ENCODE results near the gene RNF187. TPM values are rescaled to one million over a fixed set of nuclear protein-coding genes. Genes with fewer than 3 reads are reported as not detected.

RNF187 gene
- total RNA-seq, 1 donor from 2014 or later: 129 TPM

DNA sequence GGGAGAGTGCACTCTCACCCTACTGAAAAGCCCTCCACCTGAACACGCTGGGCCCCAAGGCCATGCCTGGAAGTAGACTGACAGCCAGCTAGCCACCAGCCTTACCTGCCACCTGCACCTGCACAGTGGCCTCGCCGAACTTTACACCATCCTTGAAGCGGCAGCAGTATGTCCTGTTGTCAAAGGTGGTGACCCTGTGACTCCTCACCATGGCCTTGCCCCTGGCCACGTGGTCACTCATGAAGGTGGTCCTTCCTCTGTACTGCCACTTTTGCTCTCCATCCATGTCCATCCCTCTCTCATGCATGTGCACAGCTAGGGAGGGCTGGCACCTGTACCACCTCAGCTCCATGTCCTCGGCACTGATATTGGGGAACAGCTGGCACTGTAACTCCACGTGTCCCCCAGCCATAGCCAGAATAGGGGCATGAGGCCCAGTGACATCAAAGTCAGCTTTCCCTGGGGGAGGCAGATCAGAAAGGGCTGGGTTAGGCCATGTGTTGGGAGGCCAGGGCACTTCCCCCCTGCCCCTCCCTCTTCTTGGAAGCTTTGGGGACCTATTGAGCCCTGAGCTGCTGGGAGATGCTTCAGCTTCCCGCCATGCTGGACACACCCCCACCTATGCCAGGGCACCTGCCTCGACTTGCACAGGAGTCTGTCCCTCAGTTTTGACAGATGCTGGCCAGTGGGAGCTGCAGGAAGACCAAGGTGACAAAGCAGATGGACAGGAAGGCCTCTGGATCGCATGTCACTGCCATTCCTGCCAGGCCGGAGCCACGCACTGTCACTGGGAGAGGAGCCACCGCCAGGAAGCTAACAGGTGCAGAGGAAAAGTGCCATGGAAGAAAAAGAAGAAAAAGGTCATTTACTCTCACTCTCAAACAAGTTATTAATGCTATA is 24.6 kb downstream of the RNF187 start:
- TF ChIP-seq, protein P1, sequence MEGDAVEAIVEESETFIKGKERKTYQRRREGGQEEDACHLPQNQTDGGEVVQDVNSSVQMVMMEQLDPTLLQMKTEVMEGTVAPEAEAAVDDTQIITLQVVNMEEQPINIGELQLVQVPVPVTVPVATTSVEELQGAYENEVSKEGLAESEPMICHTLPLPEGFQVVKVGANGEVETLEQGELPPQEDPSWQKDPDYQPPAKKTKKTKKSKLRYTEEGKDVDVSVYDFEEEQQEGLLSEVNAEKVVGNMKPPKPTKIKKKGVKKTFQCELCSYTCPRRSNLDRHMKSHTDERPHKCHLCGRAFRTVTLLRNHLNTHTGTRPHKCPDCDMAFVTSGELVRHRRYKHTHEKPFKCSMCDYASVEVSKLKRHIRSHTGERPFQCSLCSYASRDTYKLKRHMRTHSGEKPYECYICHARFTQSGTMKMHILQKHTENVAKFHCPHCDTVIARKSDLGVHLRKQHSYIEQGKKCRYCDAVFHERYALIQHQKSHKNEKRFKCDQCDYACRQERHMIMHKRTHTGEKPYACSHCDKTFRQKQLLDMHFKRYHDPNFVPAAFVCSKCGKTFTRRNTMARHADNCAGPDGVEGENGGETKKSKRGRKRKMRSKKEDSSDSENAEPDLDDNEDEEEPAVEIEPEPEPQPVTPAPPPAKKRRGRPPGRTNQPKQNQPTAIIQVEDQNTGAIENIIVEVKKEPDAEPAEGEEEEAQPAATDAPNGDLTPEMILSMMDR (IDR thresholded peaks at IDR 0.05; ENCODE audit: insufficient read depth, low read depth, low read length): no peak
- TF ChIP-seq EZH2 (IDR thresholded peaks at IDR 0.05; ENCODE audit: insufficient read depth, low read length): no peak
- Histone ChIP-seq H3K27me3 (ENCODE audit: insufficient read depth, low read length) (peaks cover 14% of the 10 kb centered on the region), H3K4me2 (ENCODE audit: low read length) (no peak overlapping the region), H3K79me2 (ENCODE audit: insufficient read depth, low read length) (no peaks in the 10 kb centered on the region), H3K9me3 (ENCODE audit: insufficient read depth, low read depth, low read length) (peaks cover 8% of the 10 kb centered on the region), H3K9ac (ENCODE audit: low read length) (no peak overlapping the region), H3K27ac (ENCODE audit: low read depth, low read length) (no peak overlapping the region), H3K36me3 (ENCODE audit: insufficient read depth, low read length) (no peaks in the 10 kb centered on the region), H2AFZ (ENCODE audit: low read depth, low read length) (no peak overlapping the region), H3K4me1 (ENCODE audit: insufficient read depth, low read length) (no peaks in the 10 kb centered on the region), H4K20me1 (ENCODE audit: insufficient read depth, low read length) (no peaks in the 10 kb centered on the region), H3K4me3 (ENCODE audit: insufficient read depth, low read depth, low read length) (no peak overlapping the region)
- Mint-ChIP-seq H3K9me3 (ENCODE audit: unreplicated experiment) (peaks cover 9% of the 10 kb centered on the region), H3K27me3 (ENCODE audit: low read depth, unreplicated experiment) (peaks cover 87% of the 10 kb centered on the region), H3K4me1 (ENCODE audit: low read depth, unreplicated experiment) (peaks cover 2% of the 10 kb centered on the region), H3K36me3 (ENCODE audit: low read depth, unreplicated experiment) (no peaks in the 10 kb centered on the region), H3K27ac (ENCODE audit: unreplicated experiment) (no peak overlapping the region), H3K4me3 (ENCODE audit: unreplicated experiment) (peak overlapping the region; percentile 41)
- DNase-seq (ENCODE audit: low read depth): no peak
- FAIRE-seq: no peak

DNA sequence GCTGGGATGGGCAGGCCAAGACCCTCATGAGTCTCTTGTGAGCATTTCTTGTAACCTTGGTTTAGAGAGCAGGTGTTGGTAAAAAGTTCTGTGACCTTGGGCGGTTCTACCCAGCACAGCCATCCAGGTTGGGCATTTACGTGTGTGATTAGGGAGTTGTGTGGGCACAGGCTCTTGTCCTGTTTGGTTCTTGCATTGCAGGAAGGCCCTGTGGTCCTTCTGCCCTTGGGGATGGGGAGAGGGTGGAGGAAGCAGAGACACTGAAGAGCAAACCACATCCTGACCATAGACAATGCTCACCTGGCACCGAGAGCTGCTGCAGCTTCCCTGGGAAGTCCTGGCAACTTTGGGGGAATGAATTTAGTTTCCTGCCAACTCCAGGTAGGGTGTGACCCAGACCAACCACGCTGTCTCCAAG is 25.6 kb downstream of the RNF187 start:
- Mint-ChIP-seq H3K4me3 (ENCODE audit: unreplicated experiment) (no peak overlapping the region), H3K27me3 (ENCODE audit: low read depth, unreplicated experiment) (peaks cover 91% of the 10 kb centered on the region), H3K4me1 (ENCODE audit: low read depth, unreplicated experiment) (peaks cover 2% of the 10 kb centered on the region), H3K27ac (ENCODE audit: unreplicated experiment) (no peak overlapping the region), H3K36me3 (ENCODE audit: low read depth, unreplicated experiment) (no peaks in the 10 kb centered on the region), H3K9me3 (ENCODE audit: unreplicated experiment) (peaks cover 8% of the 10 kb centered on the region)
- H3K4me2 ChIP-seq (ENCODE audit: low read length): no peak overlapping the region
- H3K36me3 ChIP-seq (ENCODE audit: insufficient read depth, low read length): no peaks in the 10 kb centered on the region
- H3K79me2 ChIP-seq (ENCODE audit: insufficient read depth, low read length): no peaks in the 10 kb centered on the region
- H3K27me3 ChIP-seq (ENCODE audit: insufficient read depth, low read length): peaks cover 23% of the 10 kb centered on the region
- TF ChIP-seq, protein P1 (IDR thresholded peaks at IDR 0.05; ENCODE audit: insufficient read depth, low read depth, low read length): no peak
- TF ChIP-seq EZH2 (IDR thresholded peaks at IDR 0.05; ENCODE audit: insufficient read depth, low read length): no peak
- H3K9ac ChIP-seq (ENCODE audit: low read length): no peak overlapping the region
- H4K20me1 ChIP-seq (ENCODE audit: insufficient read depth, low read length): no peaks in the 10 kb centered on the region
- H3K4me3 ChIP-seq (ENCODE audit: insufficient read depth, low read depth, low read length): no peak overlapping the region
- H2AFZ ChIP-seq (ENCODE audit: low read depth, low read length): no peak overlapping the region
- no peak for FAIRE-seq
- DNase-seq (ENCODE audit: low read depth): no peak
- H3K9me3 ChIP-seq (ENCODE audit: insufficient read depth, low read depth, low read length): peaks cover 8% of the 10 kb centered on the region
- no peak overlapping the region for H3K27ac ChIP-seq (ENCODE audit: low read depth, low read length)
- H3K4me1 ChIP-seq (ENCODE audit: insufficient read depth, low read length): no peaks in the 10 kb centered on the region

Measured in astrocyte (in vitro differentiated cells and primary cell).